NCI-H82 treated with DMSO at 0.1 percent for 48 hours (cell line): ENCODE results near the gene GP5.

Source experiments
- DNase-seq: peaks from one replicate; lab custom pipeline; 2025; ENCODE audit not compliant: unreplicated experiment; lab: John Stamatoyannopoulos, UW

The GP5 gene

DNA sequence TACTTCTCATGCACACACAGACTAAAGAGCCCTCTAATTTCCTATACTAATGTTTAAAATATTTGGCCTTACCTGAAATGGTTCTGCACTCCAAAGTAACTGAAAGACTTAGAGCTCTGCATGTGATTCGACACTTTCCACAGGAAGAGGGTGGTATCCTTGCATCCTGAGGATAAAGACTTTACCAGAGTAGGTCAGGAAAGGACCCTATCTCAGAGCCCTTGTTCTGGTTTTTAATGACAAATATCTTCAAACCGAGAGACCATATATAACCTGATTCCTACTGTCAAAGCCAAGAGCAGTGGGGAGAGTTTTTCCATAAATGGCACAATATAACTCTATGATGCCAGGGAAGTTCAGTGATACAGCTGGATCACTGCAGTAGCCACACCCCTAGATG lies at the start of gene GP5:
GP5 (minus strand) TSS at position 101 of the 400 bp plus-strand sequence. CDS start 984 bp downstream, outside the sequence.
- DNase-seq = no peak

- DNase-seq = no peak
Measured at GRCh38 chr3:194447657-194448056, 48.6 kb upstream of the GP5 start.

DNA sequence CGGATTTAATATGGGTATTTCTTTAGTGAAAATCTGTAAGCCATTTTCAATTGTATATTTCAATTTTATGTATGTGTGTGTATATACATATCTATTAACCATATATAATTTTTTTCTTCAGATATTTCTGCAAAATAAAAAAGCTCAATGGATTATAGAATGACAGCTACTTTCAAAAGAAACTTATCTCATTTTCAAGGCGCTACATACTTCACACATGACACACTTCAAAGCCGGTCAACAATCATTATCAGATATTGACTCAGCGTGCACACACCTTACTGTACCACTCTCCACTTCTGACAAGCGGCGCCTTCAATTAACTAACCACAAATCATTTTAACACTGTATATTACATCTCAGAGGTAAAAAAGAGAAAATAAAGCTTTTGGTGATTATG lies 48.1 kb upstream of the GP5 start:
- no peak for DNase-seq

DNA sequence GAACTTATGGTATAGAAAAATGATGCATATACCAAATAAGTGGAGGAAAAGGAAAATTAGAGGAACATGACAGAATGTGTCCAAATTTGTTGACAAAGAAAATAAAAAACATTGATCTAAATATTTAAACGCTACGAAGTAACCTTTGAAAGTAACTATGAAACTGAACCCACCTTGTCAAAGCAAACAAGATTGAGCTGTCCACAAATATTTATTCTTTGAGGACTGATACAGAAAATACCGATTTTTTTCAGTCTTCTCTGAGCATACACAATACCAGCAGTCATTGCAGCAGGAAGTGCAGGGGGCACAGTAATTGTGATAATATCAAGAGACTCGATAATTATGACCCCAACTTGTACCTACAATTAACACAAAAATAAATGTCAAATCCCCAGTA lies 47.7 kb upstream of the GP5 start:
- no peak for DNase-seq

- no peak for DNase-seq
Measured at GRCh38 chr3:194446172-194446571, 47.1 kb upstream of the GP5 start.

- no peak for DNase-seq
Measured at GRCh38 chr3:194443901-194444300, 44.8 kb upstream of the GP5 start.

DNA sequence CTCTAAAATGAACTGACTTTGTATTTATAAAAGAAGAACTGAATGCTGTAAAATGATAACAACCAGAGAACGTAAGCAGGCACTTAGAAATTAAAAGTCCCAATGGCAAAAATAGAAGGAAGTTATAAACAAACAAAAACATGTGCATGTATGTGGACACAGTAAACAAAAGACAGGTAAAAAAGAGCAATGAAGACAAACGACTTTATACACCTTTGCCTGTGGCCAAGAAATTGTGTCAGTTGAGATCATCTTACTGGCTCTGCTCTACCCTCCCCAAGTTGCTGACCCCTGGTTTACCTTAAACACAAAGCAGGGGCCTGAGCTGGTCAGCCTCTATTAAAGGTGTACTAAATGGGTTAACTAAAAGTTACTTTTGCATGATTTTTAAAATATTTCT lies 41.7 kb upstream of the GP5 start:
- DNase-seq = no peak

- DNase-seq = no peak
Measured at GRCh38 chr3:194439881-194440550, 41.0 kb upstream of the GP5 start.

DNA sequence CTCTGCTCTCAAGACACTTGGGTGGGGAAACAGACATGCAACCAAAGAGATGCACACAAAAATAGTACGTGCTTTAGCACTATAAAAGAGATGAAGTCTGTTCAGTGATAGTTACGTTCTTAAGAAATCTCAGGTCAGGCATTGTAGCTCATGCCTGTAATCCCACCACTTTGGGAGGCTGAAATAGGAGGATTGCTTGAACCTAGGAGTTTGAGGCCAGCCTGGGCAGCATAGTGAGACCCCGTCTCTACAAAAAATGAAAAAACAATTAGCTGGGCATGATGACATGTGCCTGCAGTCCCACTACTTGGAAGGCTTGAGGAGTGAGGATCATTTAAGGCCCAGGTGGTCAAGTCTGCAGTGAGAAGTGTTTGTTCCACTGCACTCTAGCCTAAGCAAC lies 35.4 kb upstream of the GP5 start:
- no peak for DNase-seq

GRCh38 chr3:194431554-194431953 lies 32.5 kb upstream of the GP5 start:
- DNase-seq = no peak

DNA sequence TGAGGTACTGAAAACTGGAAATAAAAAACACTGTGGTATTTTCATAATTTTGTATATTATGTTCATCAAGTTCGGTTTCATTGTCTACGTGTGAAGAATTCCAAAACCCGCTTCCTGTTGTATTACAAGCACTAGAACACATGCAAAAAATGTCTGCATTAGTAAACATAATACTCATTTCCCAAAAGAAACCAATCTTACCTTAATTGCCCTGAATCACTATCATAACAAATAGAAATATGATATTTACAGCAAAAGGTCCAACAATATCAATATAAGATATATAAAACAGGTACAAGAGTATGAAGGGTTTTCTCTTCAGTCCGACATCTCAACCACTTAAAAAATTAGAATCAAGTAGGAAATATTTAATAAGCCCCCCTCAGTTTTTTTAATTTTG lies 26.3 kb upstream of the GP5 start:
- DNase-seq = no peak

DNA sequence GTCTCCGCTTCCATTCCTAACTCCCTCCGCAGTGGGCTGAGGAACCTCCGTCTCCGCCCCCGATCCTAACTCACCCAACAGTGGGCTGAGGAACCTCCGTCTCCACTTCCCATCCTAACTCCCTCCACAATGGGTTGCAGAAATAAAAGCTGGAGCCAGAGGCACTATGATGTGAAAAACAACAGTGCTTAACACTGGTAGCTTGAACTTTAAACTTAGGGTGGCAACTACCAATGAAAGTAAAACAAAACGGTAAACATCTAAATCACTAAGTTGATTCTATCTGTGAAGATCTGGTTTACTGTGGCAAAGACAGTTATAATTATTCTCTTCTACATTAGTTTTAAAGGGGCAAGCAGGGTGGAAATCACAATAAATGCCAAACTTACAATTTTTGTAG lies 25.9 kb upstream of the GP5 start:
- DNase-seq = no peak

DNA sequence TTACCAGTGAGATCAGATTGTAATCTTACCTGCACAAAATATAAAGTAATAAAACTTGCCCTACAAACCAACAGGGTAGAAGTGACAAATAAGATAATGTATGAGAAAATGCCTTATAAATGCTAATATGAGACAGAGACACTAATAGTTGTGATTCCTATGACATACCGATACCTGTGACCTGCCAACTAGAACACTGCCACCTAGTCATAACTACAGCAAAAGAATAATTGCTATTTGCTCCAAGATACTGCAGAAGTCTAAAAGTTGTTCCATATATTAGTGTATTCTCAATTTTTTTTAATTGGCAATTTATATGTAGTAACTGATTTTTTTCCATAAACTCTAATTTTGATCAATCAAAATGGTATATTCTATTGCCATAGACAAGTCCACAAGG lies 25.3 kb upstream of the GP5 start:
- DNase-seq = no peak

- no peak for DNase-seq
Measured at GRCh38 chr3:194423317-194423716, 24.3 kb upstream of the GP5 start.

GRCh38 chr3:194422188-194422587 lies 23.1 kb upstream of the GP5 start:
- DNase-seq = no peak

DNA sequence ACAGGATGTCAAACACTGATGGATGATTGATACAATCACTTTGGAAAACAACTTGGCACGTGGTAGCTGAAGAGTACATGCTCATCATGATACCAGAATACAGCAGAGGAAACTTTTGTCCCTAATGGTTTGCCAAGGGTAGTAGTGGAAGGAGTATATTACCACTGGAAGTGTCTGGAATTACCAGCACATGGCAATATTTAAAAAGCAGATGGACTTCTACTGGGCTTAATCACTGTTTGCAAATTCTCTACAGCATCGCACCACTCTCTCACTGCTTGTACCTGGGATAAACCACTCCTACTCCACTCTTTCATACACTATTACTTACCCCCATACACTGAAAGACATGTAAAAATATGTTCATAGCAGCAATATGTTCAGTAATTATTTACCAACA lies 19.6 kb upstream of the GP5 start:
- DNase-seq = no peak

DNA sequence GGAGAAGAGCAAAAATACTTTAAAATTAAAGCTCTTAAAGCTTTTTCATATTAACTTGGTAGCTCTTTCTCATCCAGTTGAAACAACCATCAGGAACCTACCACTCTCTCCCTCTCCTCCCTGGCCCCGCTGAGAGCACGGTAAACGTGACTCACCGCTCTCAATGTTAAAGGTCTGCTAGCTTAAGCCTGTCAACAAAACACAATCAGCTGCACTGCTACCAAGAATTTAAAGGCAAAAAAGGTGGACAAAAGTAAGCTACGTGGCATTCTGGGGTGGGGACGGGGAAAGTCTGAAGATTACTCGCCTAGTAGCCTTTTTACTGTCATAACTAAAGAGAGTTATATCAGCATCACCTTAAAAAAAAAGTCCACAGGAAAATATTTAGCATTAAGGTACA lies 8.4 kb upstream of the GP5 start:
- no peak for DNase-seq

DNA sequence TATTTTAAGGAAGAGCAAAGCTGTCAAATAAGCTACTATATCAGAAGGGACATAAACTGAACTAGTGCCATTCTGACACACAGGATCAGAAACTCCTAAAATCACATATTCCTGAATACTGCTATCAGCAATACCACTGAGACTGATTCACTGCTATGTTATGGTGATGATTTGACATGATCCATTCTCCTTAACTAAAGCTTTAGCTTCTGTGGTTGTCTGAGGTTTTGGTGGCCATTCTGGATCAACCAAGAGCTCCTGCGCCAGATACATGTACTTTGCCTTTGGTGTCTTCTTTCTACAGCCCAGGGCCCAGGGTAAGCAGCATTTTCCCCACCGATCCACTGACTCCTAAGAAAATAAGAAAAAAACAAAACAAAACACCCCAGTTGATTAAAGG lies 6.7 kb upstream of the GP5 start:
- no peak for DNase-seq

- no peak for DNase-seq
Measured at GRCh38 chr3:194404365-194405140, 5.5 kb upstream of the GP5 start.

GRCh38 chr3:194401868-194402329 lies 2.8 kb upstream of the GP5 start:
- DNase-seq = no peak

- no peak for DNase-seq
Measured at GRCh38 chr3:194401346-194401745, 2.3 kb upstream of the GP5 start.

DNA sequence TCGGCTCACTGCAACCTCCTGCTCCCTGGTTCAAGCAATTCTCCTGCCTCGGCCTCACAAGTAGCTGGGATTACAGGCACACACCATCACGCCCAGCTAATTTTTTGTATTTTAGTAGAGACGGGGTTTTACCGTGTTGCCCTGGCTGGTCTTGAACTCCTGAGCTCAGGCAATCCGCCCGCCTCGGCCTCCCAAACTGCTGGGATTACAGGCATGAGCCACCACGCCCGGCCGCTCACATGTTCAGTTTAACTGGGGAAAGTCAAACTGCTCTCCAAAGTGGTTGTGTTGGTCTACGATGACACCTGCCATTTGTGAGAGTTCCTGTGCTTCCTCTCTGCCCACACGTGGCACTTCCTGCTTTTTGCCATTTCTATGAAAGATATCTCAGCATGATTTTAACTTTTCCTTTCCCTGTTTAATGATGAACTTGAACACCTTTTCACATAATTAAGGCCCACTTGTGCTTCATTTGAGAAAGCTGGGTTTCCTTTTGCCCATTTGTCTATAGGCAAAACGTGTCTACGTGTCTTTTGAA lies 877 bp upstream of the GP5 start:
- no peak for DNase-seq
